ENCODE results near the gene KLHL29. TPM values are rescaled to one million over a fixed set of nuclear protein-coding genes. Genes with fewer than 3 reads are reported as not detected.

KLHL29 gene
- total and polyA plus RNA-seq, 10 of the 15 experiments (the other 5 are each of a cell fraction or from before 2014, with no cell fraction given), result 1.4 to 19.5 (median 6.1) TPM

DNA sequence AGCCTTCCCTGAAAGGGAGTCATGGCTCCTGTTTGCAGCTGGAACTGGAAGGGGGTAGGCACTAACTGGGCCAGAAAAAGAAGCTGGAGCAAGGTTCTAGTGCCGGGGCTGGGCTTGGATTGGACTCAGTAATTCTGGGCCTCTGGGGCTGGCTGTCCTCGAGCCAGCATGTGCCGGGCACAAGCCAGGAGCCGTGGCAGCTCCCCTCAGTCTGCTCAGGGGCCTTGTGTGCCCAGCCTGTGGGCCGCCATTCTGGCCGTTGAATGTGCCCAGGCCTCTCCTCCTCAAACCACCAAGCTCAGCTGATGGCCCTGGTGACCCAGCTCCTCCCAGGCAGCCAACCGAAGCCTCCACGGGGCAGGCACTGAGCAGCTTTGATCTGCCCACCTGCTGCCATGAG, 119.6 kb downstream of the KLHL29 start (continued):
- TF ChIP-seq, protein P1, sequence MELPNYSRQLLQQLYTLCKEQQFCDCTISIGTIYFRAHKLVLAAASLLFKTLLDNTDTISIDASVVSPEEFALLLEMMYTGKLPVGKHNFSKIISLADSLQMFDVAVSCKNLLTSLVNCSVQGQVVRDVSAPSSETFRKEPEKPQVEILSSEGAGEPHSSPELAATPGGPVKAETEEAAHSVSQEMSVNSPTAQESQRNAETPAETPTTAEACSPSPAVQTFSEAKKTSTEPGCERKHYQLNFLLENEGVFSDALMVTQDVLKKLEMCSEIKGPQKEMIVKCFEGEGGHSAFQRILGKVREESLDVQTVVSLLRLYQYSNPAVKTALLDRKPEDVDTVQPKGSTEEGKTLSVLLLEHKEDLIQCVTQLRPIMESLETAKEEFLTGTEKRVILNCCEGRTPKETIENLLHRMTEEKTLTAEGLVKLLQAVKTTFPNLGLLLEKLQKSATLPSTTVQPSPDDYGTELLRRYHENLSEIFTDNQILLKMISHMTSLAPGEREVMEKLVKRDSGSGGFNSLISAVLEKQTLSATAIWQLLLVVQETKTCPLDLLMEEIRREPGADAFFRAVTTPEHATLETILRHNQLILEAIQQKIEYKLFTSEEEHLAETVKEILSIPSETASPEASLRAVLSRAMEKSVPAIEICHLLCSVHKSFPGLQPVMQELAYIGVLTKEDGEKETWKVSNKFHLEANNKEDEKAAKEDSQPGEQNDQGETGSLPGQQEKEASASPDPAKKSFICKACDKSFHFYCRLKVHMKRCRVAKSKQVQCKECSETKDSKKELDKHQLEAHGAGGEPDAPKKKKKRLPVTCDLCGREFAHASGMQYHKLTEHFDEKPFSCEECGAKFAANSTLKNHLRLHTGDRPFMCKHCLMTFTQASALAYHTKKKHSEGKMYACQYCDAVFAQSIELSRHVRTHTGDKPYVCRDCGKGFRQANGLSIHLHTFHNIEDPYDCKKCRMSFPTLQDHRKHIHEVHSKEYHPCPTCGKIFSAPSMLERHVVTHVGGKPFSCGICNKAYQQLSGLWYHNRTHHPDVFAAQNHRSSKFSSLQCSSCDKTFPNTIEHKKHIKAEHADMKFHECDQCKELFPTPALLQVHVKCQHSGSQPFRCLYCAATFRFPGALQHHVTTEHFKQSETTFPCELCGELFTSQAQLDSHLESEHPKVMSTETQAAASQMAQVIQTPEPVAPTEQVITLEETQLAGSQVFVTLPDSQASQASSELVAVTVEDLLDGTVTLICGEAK (IDR thresholded peaks at IDR 0.05; ENCODE audit: borderline replicate concordance), result no peak
- no peak for TF ChIP-seq EGR1 (IDR thresholded peaks at IDR 0.05; ENCODE audit: borderline replicate concordance in 1 of 2, low read depth in 2 of 2, low read length in 2 of 2)
- no peak for TF ChIP-seq NFXL1 (IDR thresholded peaks at IDR 0.05; ENCODE audit: borderline replicate concordance)
- no peak for TF ChIP-seq ZNF274 (IDR thresholded peaks at IDR 0.05; ENCODE audit: insufficient read depth, insufficient read length)
- TF ChIP-seq ZNF207 (IDR thresholded peaks at IDR 0.05; ENCODE audit: borderline replicate concordance), result no peak
- TF ChIP-seq CBFB (IDR thresholded peaks at IDR 0.05; ENCODE audit: low read depth), result no peak
- TF ChIP-seq SMAD5 (IDR thresholded peaks at IDR 0.05; ENCODE audit: low read depth), result no peak
- TF ChIP-seq MEF2B (IDR thresholded peaks at IDR 0.05; ENCODE audit: partially characterized antibody, poor library complexity, severe bottlenecking), result no peak
- TF ChIP-seq, protein P2, sequence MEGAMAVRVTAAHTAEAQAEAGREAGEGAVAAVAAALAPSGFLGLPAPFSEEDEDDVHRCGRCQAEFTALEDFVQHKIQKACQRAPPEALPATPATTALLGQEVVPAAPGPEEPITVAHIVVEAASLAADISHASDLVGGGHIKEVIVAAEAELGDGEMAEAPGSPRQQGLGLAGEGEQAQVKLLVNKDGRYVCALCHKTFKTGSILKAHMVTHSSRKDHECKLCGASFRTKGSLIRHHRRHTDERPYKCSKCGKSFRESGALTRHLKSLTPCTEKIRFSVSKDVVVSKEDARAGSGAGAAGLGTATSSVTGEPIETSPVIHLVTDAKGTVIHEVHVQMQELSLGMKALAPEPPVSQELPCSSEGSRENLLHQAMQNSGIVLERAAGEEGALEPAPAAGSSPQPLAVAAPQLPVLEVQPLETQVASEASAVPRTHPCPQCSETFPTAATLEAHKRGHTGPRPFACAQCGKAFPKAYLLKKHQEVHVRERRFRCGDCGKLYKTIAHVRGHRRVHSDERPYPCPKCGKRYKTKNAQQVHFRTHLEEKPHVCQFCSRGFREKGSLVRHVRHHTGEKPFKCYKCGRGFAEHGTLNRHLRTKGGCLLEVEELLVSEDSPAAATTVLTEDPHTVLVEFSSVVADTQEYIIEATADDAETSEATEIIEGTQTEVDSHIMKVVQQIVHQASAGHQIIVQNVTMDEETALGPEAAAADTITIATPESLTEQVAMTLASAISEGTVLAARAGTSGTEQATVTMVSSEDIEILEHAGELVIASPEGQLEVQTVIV (IDR thresholded peaks at IDR 0.05; ENCODE audit: borderline replicate concordance, partially characterized antibody), result no peak
- TF ChIP-seq RUNX3 (IDR thresholded peaks at IDR 0.05; ENCODE audit: low read length), result no peak
- TF ChIP-seq POLR2A (IDR thresholded peaks at IDR 0.05; ENCODE audit: low read depth, low read length), result no peak
